ENCODE measurements around the gene FTO.

- no peak for TF ChIP-seq POLR2AphosphoS5 (IDR thresholded peaks at IDR 0.05; ENCODE audit: low read depth, low read length)
- TF ChIP-seq REST (IDR thresholded peaks at IDR 0.05; ENCODE audit: insufficient read depth in 1 of 2, low read depth in 2 of 2, low read length in 2 of 2): no peak
- no peak for TF ChIP-seq FOXP2 (optimal IDR thresholded peaks at IDR 0.05; ENCODE audit: borderline replicate concordance, extremely low read depth, extremely low read length, insufficient read depth)
- TF ChIP-seq SIN3A (IDR thresholded peaks at IDR 0.05; ENCODE audit: borderline replicate concordance, insufficient read depth, low read length): no peak
- no peak for TF ChIP-seq TAF1 (IDR thresholded peaks at IDR 0.05; ENCODE audit: borderline replicate concordance, insufficient read depth, low read length)
Measured at GRCh38 chr16:53785916-53786315, 82.0 kb downstream of the FTO start.

Measured in PFSK-1 (cell line).